ENCODE results near the gene COX4I1.

COX4I1 gene

DNA sequence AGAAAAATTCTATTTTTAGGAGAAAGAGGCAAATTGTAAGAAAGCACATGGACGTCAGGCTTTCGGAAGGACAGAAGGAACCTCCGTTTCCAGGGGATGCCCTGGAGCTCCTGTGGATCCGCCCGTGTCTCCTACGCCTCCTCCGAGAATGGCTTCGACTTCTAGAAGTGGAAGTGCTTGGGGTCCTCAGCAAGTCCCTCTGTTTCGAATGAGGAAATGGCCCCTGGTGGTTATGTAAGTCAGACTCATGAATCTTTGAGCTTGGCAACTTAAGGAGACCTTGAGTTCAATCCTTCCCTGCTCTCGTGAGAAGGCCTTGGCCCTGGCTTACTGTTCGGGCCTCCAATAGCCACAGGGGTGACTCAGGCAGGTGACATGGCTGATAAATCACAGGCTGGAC lies 38.9 kb downstream of the COX4I1 start:
- Histone ChIP-seq H3K4me3 (ENCODE audit: low read depth in 1 of 2, low read length in 2 of 2) (no peak overlapping the region), H3K9me3 (ENCODE audit: control insufficient read depth in 1 of 2, low read length in 2 of 2) (no peaks in the 10 kb centered on the region), H3K36me3 (ENCODE audit: control insufficient read depth in 1 of 2, insufficient read depth in 2 of 2, low read length in 2 of 2) (no peaks in the 10 kb centered on the region), H3K4me1 (ENCODE audit: control insufficient read depth in 1 of 2, insufficient read depth in 2 of 2, low read length in 2 of 2) (no peaks in the 10 kb centered on the region), H3K27me3 (ENCODE audit: control insufficient read depth in 1 of 2, insufficient read depth in 2 of 2, low read length in 2 of 2) (peaks cover 0 to 6% of the 10 kb centered on the region in 2 donors), H3K27ac (ENCODE audit: low read depth, low read length) (no peak overlapping the region), H3K9ac (ENCODE audit: low read depth in 1 of 2, low read length in 2 of 2) (no peak overlapping the region)

DNA sequence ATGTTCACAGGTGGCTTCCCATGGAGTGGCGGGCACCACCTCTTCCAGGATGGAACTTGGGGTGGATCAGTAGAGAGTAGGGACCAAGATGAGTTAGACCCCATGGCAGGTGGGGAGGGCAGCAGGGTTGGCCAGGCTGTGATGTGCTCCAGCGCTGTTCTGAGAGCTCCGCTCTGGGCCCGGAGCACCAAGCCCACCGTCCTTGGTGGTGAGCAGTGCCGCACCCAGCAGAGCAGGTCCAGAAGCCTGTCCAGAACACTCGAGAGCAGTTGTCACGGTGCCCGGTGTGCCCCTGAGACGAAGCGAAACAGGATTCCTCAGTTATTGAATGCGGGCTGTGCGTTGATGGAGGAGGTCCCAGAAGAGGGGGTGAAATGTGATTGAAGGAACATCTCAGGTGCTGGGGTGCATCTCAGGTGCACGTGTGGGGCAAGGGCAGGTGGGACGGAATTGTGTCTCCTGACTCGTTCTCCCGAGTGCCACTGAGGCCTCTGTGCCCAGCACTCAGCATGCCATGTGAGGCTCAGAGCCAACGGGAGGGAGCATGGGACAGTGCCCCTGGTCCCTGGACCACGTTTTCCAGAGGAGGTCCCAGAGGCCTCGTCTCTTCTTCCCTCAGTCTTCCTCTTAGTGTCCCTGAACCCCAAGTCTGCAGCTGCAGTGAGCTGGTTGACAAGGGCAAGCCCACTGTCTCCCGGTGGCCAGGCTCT lies 39.5 kb downstream of the COX4I1 start:
- Histone ChIP-seq H3K4me1 (ENCODE audit: control insufficient read depth in 1 of 2, insufficient read depth in 2 of 2, low read length in 2 of 2) (no peaks in the 10 kb centered on the region), H3K27ac (ENCODE audit: low read depth, low read length) (no peak overlapping the region), H3K4me3 (ENCODE audit: low read depth in 1 of 2, low read length in 2 of 2) (no peak overlapping the region), H3K27me3 (ENCODE audit: control insufficient read depth in 1 of 2, insufficient read depth in 2 of 2, low read length in 2 of 2) (peaks cover 0 to 6% of the 10 kb centered on the region in 2 donors), H3K9me3 (ENCODE audit: control insufficient read depth in 1 of 2, low read length in 2 of 2) (no peaks in the 10 kb centered on the region), H3K36me3 (ENCODE audit: control insufficient read depth in 1 of 2, insufficient read depth in 2 of 2, low read length in 2 of 2) (no peaks in the 10 kb centered on the region), H3K9ac (ENCODE audit: low read depth in 1 of 2, low read length in 2 of 2) (no peak overlapping the region)

DNA sequence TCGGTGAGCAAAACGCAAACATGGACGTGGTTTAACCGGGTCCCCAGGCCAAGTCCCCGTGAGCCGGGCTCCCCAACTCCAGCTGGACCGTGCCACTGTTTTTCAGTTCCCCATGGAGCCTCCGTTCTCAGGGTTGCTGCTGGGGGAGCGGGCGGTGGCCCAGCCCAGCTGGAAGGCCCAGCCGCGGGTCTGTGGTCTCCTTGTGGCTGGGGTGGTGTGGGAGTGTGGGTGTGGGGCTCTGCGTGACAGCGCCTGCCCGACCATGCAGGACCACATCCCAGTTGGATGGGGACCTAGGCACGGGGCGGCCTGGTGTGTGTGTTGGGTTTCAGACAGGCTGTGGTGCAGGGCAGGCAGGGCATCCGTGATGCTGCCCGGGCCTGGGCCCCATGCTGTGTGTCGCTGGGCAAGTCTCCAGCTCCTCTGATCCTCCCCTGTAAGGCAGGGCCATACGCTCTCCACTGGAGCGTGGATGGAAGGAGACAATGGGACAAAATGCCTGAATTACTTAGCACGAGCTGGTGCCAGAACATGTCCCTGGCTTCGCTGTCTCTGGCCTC lies 40.3 kb downstream of the COX4I1 start:
- no peak overlapping the region for H3K27ac ChIP-seq (ENCODE audit: low read depth, low read length)
- H3K9me3 ChIP-seq (ENCODE audit: control insufficient read depth in 1 of 2, low read length in 2 of 2), result no peaks in the 10 kb centered on the region
- H3K27me3 ChIP-seq (ENCODE audit: control insufficient read depth in 1 of 2, insufficient read depth in 2 of 2, low read length in 2 of 2), result peaks cover 0 to 6% of the 10 kb centered on the region in 2 donors
- H3K4me3 ChIP-seq (ENCODE audit: low read depth in 1 of 2, low read length in 2 of 2), result no peak overlapping the region
- no peak overlapping the region for H3K9ac ChIP-seq (ENCODE audit: low read depth in 1 of 2, low read length in 2 of 2)
- H3K36me3 ChIP-seq (ENCODE audit: control insufficient read depth in 1 of 2, insufficient read depth in 2 of 2, low read length in 2 of 2), result no peaks in the 10 kb centered on the region
- peaks cover 0 to 3% of the 10 kb centered on the region in 2 donors for H3K4me1 ChIP-seq (ENCODE audit: control insufficient read depth in 1 of 2, insufficient read depth in 2 of 2, low read length in 2 of 2)

DNA sequence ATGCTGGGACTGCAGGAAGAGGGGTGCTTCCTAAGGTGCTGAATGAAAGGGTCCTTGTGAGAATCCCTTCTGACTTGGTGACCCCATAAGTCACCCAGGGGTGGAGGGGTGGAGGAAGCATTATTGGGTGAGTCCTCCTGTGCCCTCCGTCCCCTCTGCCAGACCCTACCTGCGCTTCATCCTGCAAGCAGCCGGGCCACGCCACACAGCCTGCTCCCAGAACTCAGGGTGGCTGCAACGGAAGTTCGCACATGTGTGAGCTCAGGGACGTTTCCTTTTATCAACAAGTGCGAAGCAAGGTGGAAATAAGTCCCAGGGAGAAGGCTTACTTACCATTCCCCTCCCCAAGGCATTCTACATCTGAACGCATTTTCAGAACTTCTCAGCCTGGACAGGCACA lies 40.9 kb downstream of the COX4I1 start:
- H3K9me3 ChIP-seq (ENCODE audit: control insufficient read depth in 1 of 2, low read length in 2 of 2), result no peaks in the 10 kb centered on the region
- H3K9ac ChIP-seq (ENCODE audit: low read depth in 1 of 2, low read length in 2 of 2), result no peak overlapping the region
- peaks cover 0 to 4% of the 10 kb centered on the region in 2 donors for H3K4me1 ChIP-seq (ENCODE audit: control insufficient read depth in 1 of 2, insufficient read depth in 2 of 2, low read length in 2 of 2)
- no peaks in the 10 kb centered on the region for H3K36me3 ChIP-seq (ENCODE audit: control insufficient read depth in 1 of 2, insufficient read depth in 2 of 2, low read length in 2 of 2)
- peaks cover 0 to 6% of the 10 kb centered on the region in 2 donors for H3K27me3 ChIP-seq (ENCODE audit: control insufficient read depth in 1 of 2, insufficient read depth in 2 of 2, low read length in 2 of 2)
- no peak overlapping the region for H3K4me3 ChIP-seq (ENCODE audit: low read depth in 1 of 2, low read length in 2 of 2)
- no peak overlapping the region for H3K27ac ChIP-seq (ENCODE audit: low read depth, low read length)

DNA sequence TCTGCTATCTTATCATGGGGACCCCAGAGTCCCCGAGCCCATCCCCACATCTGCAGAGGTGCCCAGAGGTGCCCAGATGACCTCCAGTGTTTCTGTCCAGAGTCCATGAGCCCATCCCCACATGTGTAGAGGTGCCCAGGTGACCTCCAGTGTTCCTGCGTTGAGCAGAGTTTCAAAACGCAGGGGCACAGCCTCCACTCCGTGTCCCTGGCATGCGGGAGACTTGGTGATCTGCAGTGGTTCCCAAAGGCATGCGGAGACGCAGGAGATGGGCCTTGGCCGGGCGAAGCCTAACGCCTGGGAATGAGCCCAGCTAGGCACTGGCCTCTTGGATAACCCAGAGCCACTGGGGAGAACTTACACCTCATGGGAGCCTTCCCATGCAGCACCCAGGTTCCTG lies 41.3 kb downstream of the COX4I1 start:
- Histone ChIP-seq H3K9me3 (ENCODE audit: control insufficient read depth in 1 of 2, low read length in 2 of 2) (no peaks in the 10 kb centered on the region), H3K36me3 (ENCODE audit: control insufficient read depth in 1 of 2, insufficient read depth in 2 of 2, low read length in 2 of 2) (no peaks in the 10 kb centered on the region), H3K27ac (ENCODE audit: low read depth, low read length) (no peak overlapping the region), H3K4me1 (ENCODE audit: control insufficient read depth in 1 of 2, insufficient read depth in 2 of 2, low read length in 2 of 2) (peaks cover 0 to 4% of the 10 kb centered on the region in 2 donors), H3K27me3 (ENCODE audit: control insufficient read depth in 1 of 2, insufficient read depth in 2 of 2, low read length in 2 of 2) (peaks cover 0 to 6% of the 10 kb centered on the region in 2 donors), H3K9ac (ENCODE audit: low read depth in 1 of 2, low read length in 2 of 2) (no peak overlapping the region), H3K4me3 (ENCODE audit: low read depth in 1 of 2, low read length in 2 of 2) (no peak overlapping the region)

DNA sequence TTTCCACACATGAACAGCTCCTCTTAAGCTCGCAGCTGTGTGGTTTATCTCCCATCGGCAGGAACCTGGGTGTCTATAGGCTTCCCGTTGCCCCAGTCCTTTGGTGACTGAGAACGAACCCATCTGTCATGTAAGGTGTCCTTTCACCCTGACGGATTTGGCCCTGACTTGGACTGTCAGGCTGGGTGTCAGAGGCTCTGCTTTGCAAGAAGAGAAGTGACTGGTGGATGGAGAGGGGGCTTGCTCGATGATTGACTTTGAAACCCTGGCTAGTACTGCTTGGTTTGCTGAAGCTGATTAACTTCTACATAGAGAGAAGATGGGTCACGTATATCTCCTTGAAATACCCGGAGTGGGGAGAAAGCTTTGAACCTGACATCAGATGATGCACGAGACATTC lies 42.9 kb downstream of the COX4I1 start:
- Histone ChIP-seq H3K9me3 (ENCODE audit: control insufficient read depth in 1 of 2, low read length in 2 of 2) (no peaks in the 10 kb centered on the region), H3K4me1 (ENCODE audit: control insufficient read depth in 1 of 2, insufficient read depth in 2 of 2, low read length in 2 of 2) (peaks cover 0 to 4% of the 10 kb centered on the region in 2 donors), H3K27me3 (ENCODE audit: control insufficient read depth in 1 of 2, insufficient read depth in 2 of 2, low read length in 2 of 2) (no peaks in the 10 kb centered on the region), H3K36me3 (ENCODE audit: control insufficient read depth in 1 of 2, insufficient read depth in 2 of 2, low read length in 2 of 2) (no peaks in the 10 kb centered on the region), H3K4me3 (ENCODE audit: low read depth in 1 of 2, low read length in 2 of 2) (no peak overlapping the region), H3K9ac (ENCODE audit: low read depth in 1 of 2, low read length in 2 of 2) (no peak overlapping the region), H3K27ac (ENCODE audit: low read depth, low read length) (no peak overlapping the region)

DNA sequence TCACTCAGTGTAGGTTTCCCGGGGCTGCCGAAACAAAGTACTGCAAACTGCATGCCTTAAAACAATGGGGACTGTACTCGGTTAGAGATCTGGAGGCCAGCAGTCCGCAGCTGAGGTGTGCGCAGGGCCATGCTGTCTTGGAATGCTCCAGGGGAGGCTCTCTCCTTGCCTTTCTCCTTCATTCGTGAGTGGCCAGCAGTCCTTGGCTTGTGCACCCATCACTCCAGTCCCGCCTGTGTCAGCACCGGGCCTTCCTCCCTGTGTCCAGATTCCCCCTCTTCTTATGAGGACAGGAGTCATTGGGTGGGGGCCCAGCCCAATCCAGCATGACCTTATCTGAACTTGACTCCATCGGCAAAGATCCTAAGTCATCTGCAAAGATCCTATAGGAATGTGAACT lies 43.4 kb downstream of the COX4I1 start:
- Histone ChIP-seq H3K9ac (ENCODE audit: low read depth in 1 of 2, low read length in 2 of 2) (no peak overlapping the region), H3K9me3 (ENCODE audit: control insufficient read depth in 1 of 2, low read length in 2 of 2) (no peaks in the 10 kb centered on the region), H3K36me3 (ENCODE audit: control insufficient read depth in 1 of 2, insufficient read depth in 2 of 2, low read length in 2 of 2) (no peaks in the 10 kb centered on the region), H3K4me3 (ENCODE audit: low read depth in 1 of 2, low read length in 2 of 2) (no peak overlapping the region), H3K27ac (ENCODE audit: low read depth, low read length) (no peak overlapping the region), H3K4me1 (ENCODE audit: control insufficient read depth in 1 of 2, insufficient read depth in 2 of 2, low read length in 2 of 2) (peaks cover 0 to 9% of the 10 kb centered on the region in 2 donors), H3K27me3 (ENCODE audit: control insufficient read depth in 1 of 2, insufficient read depth in 2 of 2, low read length in 2 of 2) (no peaks in the 10 kb centered on the region)

DNA sequence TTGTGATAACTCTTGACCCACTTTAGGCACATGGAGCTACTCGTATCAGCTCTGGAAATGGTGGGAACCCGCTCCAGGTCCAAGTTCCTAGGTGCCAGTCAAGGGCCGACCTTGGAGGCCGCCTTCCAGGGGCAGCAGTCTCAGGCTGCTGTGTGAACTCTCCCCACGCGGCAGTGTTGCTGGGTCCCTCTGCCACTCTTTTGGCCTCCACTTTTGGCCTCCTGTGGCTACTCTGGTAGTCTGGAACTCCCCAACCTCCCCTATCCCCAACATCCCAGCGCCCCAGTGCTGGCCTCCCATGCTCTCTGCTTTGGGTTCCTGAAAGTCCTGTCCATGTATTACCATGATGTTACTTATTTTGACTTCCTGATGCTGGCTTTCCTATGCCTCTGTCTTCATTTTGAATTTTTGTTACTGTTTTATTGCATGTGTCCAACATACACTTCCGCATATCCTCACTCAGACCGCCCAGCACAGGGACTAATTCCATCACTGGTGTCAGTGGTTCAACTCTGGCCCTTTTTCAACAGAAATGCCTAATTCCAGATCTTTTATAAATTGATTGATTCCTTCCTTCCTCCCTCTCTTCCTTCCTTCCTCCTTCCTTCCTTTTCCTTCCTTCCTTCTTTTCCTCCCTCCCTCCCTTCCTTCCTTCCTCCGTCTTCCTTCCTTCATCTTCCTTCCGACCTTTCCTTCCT lies 44.1 kb downstream of the COX4I1 start:
- Histone ChIP-seq H3K27ac (ENCODE audit: low read depth, low read length) (no peak overlapping the region), H3K27me3 (ENCODE audit: control insufficient read depth in 1 of 2, insufficient read depth in 2 of 2, low read length in 2 of 2) (no peaks in the 10 kb centered on the region), H3K36me3 (ENCODE audit: control insufficient read depth in 1 of 2, insufficient read depth in 2 of 2, low read length in 2 of 2) (no peaks in the 10 kb centered on the region), H3K9ac (ENCODE audit: low read depth in 1 of 2, low read length in 2 of 2) (no peak overlapping the region), H3K4me3 (ENCODE audit: low read depth in 1 of 2, low read length in 2 of 2) (no peak overlapping the region), H3K4me1 (ENCODE audit: control insufficient read depth in 1 of 2, insufficient read depth in 2 of 2, low read length in 2 of 2) (peaks cover 0 to 13% of the 10 kb centered on the region in 2 donors), H3K9me3 (ENCODE audit: control insufficient read depth in 1 of 2, low read length in 2 of 2) (no peaks in the 10 kb centered on the region)

DNA sequence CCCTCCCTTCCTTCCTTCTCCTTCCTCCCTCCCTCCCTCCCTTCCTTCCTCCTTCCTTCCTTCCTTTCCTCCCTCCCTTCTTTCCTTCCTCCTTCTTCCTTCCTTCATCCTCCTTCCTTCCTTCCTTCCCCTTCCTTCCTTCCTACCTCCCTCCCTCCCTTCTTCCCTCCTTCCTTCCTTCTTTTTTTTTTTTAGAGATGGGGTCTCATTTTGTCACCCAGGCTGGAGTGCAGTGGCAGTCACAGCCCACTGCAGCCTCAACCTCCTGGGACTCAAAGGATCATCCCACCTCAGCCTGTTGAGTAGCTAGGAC lies 44.6 kb downstream of the COX4I1 start:
- H3K36me3 ChIP-seq (ENCODE audit: control insufficient read depth in 1 of 2, insufficient read depth in 2 of 2, low read length in 2 of 2), result no peaks in the 10 kb centered on the region

DNA sequence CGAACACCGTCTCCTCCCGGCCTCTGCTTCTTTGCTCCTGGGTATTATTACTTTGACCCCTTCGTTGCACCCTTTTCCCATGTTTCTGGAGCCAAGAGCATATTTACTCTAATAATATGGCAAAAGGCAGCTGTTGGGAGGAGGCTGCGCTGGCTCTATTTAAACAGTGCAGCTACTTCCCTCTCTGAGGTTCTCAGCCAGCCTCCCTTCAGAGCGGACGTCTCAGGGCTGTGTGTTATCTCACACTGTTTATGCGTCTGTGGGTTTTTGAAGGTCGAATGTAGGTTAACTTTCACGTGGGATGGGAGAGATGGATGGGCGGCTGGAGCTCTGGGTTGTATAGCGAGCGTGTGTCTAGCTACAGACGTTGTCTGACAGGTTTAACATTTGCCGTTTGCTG lies 45.3 kb downstream of the COX4I1 start:
- Histone ChIP-seq H3K9me3 (ENCODE audit: control insufficient read depth in 1 of 2, low read length in 2 of 2) (no peaks in the 10 kb centered on the region), H3K27me3 (ENCODE audit: control insufficient read depth in 1 of 2, insufficient read depth in 2 of 2, low read length in 2 of 2) (no peaks in the 10 kb centered on the region), H3K4me1 (ENCODE audit: control insufficient read depth in 1 of 2, insufficient read depth in 2 of 2, low read length in 2 of 2) (peaks cover 0 to 16% of the 10 kb centered on the region in 2 donors), H3K27ac (ENCODE audit: low read depth, low read length) (no peak overlapping the region), H3K9ac (ENCODE audit: low read depth in 1 of 2, low read length in 2 of 2) (no peak overlapping the region), H3K36me3 (ENCODE audit: control insufficient read depth in 1 of 2, insufficient read depth in 2 of 2, low read length in 2 of 2) (no peaks in the 10 kb centered on the region), H3K4me3 (ENCODE audit: low read depth in 1 of 2, low read length in 2 of 2) (no peak overlapping the region)

More for the DNA sequence above, 44.6 kb downstream of the COX4I1 start:
- Histone ChIP-seq H3K4me1 (ENCODE audit: control insufficient read depth in 1 of 2, insufficient read depth in 2 of 2, low read length in 2 of 2) (peaks cover 0 to 16% of the 10 kb centered on the region in 2 donors), H3K9ac (ENCODE audit: low read depth in 1 of 2, low read length in 2 of 2) (no peak overlapping the region), H3K4me3 (ENCODE audit: low read depth in 1 of 2, low read length in 2 of 2) (no peak overlapping the region), H3K9me3 (ENCODE audit: control insufficient read depth in 1 of 2, low read length in 2 of 2) (no peaks in the 10 kb centered on the region), H3K27ac (ENCODE audit: low read depth, low read length) (no peak overlapping the region), H3K27me3 (ENCODE audit: control insufficient read depth in 1 of 2, insufficient read depth in 2 of 2, low read length in 2 of 2) (no peaks in the 10 kb centered on the region)
